OCI-LY3 (cell line): Measurements from ENCODE around the gene FLYWCH1.
"Not testable (repeated sequence)": the region's sequence is repeated elsewhere in the genome, so short reads cannot be mapped to it uniquely, and the experiment has no call there.

Experiments
- H2AFZ ChIP-seq: fragments of 200-600, 300-600 bp; shearing (Covaris generic); 2 replicates; pipeline ENCODE4 v1.6.0; 2014; ENCODE audit warnings: antibody characterized with exemption, low read depth, low read length
- H3K27ac ChIP-seq: fragments of 200-600, 300-600 bp; sonication (generic); 2 replicates; pipeline ENCODE4 v1.5.1; 2014; ENCODE audit warnings: mild to moderate bottlenecking, low read length, moderate library complexity, mixed read lengths
- H3K27me3 ChIP-seq: fragments of 200-600, 300-600 bp; sonication (generic); 2 replicates; pipeline ENCODE4 v1.6.1; 2014; ENCODE audit warnings: low read depth, low read length, mixed read lengths
- H3K36me3 ChIP-seq: fragments of 200-600, 300-600 bp; sonication (generic); replicated peaks from 2 replicates; pipeline ENCODE3; 2014; ENCODE audit warnings: low read depth, low read length, mixed read lengths
- H3K4me1 ChIP-seq: fragments of 300-600, 200-600 bp; sonication (generic); 2 replicates; pipeline ENCODE4 v1.6.1; 2014; ENCODE audit warnings: low read length, mixed read lengths
- H3K4me2 ChIP-seq: fragments of 200-600, 300-600 bp; sonication (generic); 2 replicates; pipeline ENCODE4 v1.6.1; 2014; ENCODE audit warnings: low read length, mixed read lengths
- H3K4me3 ChIP-seq: fragments of 300-600, 200-600 bp; sonication (generic); 2 replicates; pipeline ENCODE4 v1.5.1; 2014; ENCODE audit warnings: antibody characterized with exemption, mild to moderate bottlenecking, low read length, moderate library complexity
- H3K79me2 ChIP-seq: fragments of 300-600, 200-600 bp; shearing (Covaris generic); 2 replicates; pipeline ENCODE4 v1.6.1; 2014; ENCODE audit warnings: mild to moderate bottlenecking, low read length, mixed read lengths
- H3K9ac ChIP-seq: fragments of 300-600, 200-600 bp; shearing (Covaris generic); 2 replicates; pipeline ENCODE4 v1.6.0; 2014; ENCODE audit warnings: mild to moderate bottlenecking, low read length, moderate library complexity
- H3K9me3 ChIP-seq: fragments of 200-600, 300-600 bp; shearing (Covaris generic); 2 replicates; pipeline ENCODE4 v1.6.1; 2014; ENCODE audit warnings: low read length, mixed read lengths; ENCODE audit not compliant: insufficient read depth
- H4K20me1 ChIP-seq: fragments of 200-600, 300-600 bp; sonication (generic); 2 replicates; pipeline ENCODE4 v1.6.1; 2016; ENCODE audit warnings: low read length, mixed read lengths; ENCODE audit not compliant: insufficient read depth
- EZH2phosphoT487 ChIP-seq: fragments of 200-600 bp; shearing (Covaris generic); IDR thresholded peaks from 2 replicates; pipeline ENCODE4 v1.6.1; 2018; ENCODE audit warnings: antibody characterized with exemption, mixed run types, low read depth
- TF ChIP-seq, protein P1 (sequence below): fragments of 200-600, 300-600 bp; sonication (generic); IDR thresholded peaks from 2 replicates; pipeline ENCODE4 v1.5.1; 2014; ENCODE audit warnings: antibody characterized with exemption, low read length, low read depth

The FLYWCH1 gene

DNA sequence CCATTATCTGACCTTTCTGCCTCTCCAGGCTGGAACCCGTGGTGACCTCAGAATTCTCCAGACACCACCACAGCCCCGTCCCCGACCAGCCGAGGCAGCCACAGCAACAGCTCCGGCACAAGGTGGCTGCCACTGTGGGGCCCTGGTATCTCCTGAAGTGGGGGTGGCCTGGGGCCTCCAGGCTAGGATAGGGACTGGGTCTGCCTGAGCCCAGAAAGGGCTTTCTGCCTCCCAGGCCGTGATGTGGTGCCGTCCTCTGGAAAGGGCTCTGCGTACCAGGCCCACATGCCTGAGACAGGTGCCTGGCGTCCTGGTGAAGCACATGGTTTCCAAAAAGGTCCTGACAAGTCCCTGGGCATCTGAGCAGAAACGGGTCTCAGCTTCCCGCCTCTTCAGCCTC, 17.1 kb downstream of the FLYWCH1 start:
- H3K9me3 ChIP-seq: no peaks in the 10 kb centered on the region
- H3K36me3 ChIP-seq: no peaks in the 10 kb centered on the region
- no peak overlapping the region for H3K4me2 ChIP-seq
- peaks cover 10% of the 10 kb centered on the region for H3K4me1 ChIP-seq
- no peaks in the 10 kb centered on the region for H3K27me3 ChIP-seq
- H4K20me1 ChIP-seq: no peaks in the 10 kb centered on the region
- no peaks in the 10 kb centered on the region for H3K79me2 ChIP-seq
- H2AFZ ChIP-seq: no peak overlapping the region
- H3K4me3 ChIP-seq: no peak overlapping the region
- TF ChIP-seq, protein P1, sequence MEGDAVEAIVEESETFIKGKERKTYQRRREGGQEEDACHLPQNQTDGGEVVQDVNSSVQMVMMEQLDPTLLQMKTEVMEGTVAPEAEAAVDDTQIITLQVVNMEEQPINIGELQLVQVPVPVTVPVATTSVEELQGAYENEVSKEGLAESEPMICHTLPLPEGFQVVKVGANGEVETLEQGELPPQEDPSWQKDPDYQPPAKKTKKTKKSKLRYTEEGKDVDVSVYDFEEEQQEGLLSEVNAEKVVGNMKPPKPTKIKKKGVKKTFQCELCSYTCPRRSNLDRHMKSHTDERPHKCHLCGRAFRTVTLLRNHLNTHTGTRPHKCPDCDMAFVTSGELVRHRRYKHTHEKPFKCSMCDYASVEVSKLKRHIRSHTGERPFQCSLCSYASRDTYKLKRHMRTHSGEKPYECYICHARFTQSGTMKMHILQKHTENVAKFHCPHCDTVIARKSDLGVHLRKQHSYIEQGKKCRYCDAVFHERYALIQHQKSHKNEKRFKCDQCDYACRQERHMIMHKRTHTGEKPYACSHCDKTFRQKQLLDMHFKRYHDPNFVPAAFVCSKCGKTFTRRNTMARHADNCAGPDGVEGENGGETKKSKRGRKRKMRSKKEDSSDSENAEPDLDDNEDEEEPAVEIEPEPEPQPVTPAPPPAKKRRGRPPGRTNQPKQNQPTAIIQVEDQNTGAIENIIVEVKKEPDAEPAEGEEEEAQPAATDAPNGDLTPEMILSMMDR: no peak
- TF ChIP-seq EZH2phosphoT487: no peak
- no peak overlapping the region for H3K9ac ChIP-seq
- H3K27ac ChIP-seq: no peak overlapping the region

DNA sequence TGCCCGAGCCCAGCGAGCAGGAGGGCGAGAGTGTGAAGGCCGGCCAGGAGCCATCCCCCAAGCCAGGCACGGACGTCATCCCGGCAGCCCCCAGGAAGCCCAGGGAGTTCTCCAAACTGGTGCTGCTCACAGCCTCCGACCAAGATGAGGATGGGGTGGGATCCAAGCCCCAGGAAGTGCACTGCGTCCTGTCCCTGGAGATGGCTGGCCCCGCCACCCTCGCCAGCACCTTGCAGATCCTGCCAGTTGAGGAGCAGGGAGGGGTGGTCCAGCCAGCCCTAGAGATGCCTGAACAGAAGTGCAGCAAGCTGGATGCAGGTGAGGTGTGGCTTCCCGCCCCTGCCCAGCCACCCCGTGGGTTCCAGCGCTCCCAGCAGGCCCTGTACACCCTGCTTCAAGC, 18.0 kb downstream of the FLYWCH1 start:
- H3K36me3 ChIP-seq: no peaks in the 10 kb centered on the region

DNA sequence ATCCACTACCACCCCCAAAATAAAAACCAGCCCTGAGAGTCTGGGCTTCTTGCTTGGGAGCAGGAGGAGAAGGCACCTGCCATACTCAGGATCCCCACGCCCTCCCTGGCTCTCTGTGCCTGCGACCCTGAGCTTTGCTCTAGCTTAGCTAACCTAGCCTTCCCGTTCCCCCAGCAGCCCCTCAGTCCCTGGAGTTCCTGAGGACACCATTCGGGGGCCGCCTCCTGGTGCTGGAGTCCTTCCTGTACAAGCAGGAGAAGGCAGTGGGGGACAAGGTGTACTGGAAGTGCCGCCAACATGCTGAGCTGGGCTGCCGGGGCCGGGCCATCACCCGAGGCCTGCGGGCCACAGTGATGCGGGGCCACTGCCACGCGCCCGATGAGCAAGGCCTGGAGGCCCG, 18.5 kb downstream of the FLYWCH1 start:
- H3K4me3 ChIP-seq: no peak overlapping the region
- H3K9me3 ChIP-seq: no peaks in the 10 kb centered on the region
- H3K79me2 ChIP-seq: no peaks in the 10 kb centered on the region
- H3K9ac ChIP-seq: no peak overlapping the region
- H3K4me1 ChIP-seq: peaks cover 10% of the 10 kb centered on the region
- H2AFZ ChIP-seq: no peak overlapping the region
- no peaks in the 10 kb centered on the region for H4K20me1 ChIP-seq
- no peak for TF ChIP-seq EZH2phosphoT487
- TF ChIP-seq, protein P1: no peak
- no peak overlapping the region for H3K4me2 ChIP-seq
- no peak overlapping the region for H3K27ac ChIP-seq
- H3K36me3 ChIP-seq: no peaks in the 10 kb centered on the region
- H3K27me3 ChIP-seq: no peaks in the 10 kb centered on the region

More for the DNA sequence above, 18.0 kb downstream of the FLYWCH1 start:
- Histone ChIP-seq H3K4me2 (no peak overlapping the region), H2AFZ (no peak overlapping the region), H3K27me3 (no peaks in the 10 kb centered on the region), H3K4me1 (peaks cover 10% of the 10 kb centered on the region), H3K9ac (no peak overlapping the region), H3K79me2 (no peaks in the 10 kb centered on the region), H3K9me3 (no peaks in the 10 kb centered on the region), H3K27ac (no peak overlapping the region), H3K4me3 (no peak overlapping the region), H4K20me1 (no peaks in the 10 kb centered on the region)
- no peak for TF ChIP-seq EZH2phosphoT487
- TF ChIP-seq, protein P1: no peak

DNA sequence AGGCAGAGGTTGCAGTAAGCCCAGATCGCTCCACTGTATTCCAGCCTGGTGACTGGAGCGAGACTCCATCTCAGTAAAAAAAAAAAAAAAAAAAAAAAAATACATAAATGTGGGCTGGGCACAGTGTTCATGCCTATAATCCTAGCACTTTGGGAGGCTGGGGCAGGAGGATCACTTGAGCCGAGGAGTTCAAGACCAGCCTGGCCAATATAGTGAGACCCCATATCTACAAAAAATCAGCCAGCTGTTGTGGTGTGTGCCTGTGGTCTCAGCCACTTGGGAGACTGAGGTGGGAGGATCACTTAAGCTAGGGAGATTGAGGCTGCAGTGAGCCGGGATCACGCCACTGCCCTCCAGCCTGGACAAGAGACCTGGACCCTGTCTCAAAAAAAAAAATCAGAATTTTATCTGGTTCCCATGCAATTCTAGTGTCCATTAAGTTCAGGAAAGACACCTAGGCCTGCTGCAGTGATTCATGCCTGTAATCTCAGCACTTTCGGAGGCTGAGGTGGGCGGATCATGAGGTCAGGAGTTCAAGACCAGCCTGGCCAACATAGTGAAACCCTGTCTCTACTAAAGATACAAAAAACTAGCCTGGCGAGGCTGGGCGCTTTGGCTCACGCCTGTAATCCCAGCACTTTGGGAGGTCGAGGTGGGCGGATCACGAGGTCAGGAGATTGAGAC, 19.6 kb downstream of the FLYWCH1 start:
- H3K4me1 ChIP-seq, H3K27ac ChIP-seq, H3K79me2 ChIP-seq: not testable (repeated sequence)

More for the DNA sequence above, 19.6 kb downstream of the FLYWCH1 start:
- not testable (repeated sequence) for H3K9me3 ChIP-seq, H3K36me3 ChIP-seq, H3K9ac ChIP-seq, H3K4me3 ChIP-seq, H4K20me1 ChIP-seq, H3K4me2 ChIP-seq, H3K27me3 ChIP-seq, H2AFZ ChIP-seq
